Activated T-cell treated with anti-CD3 and anti-CD28 coated beads for 4 hours (primary cell): ENCODE data around the gene CHIT1.

Experiments
- DNase-seq: peaks from one replicate; pipeline ENCODE4 v3.0.0-alpha.2; 2020

Gene CHIT1

DNA sequence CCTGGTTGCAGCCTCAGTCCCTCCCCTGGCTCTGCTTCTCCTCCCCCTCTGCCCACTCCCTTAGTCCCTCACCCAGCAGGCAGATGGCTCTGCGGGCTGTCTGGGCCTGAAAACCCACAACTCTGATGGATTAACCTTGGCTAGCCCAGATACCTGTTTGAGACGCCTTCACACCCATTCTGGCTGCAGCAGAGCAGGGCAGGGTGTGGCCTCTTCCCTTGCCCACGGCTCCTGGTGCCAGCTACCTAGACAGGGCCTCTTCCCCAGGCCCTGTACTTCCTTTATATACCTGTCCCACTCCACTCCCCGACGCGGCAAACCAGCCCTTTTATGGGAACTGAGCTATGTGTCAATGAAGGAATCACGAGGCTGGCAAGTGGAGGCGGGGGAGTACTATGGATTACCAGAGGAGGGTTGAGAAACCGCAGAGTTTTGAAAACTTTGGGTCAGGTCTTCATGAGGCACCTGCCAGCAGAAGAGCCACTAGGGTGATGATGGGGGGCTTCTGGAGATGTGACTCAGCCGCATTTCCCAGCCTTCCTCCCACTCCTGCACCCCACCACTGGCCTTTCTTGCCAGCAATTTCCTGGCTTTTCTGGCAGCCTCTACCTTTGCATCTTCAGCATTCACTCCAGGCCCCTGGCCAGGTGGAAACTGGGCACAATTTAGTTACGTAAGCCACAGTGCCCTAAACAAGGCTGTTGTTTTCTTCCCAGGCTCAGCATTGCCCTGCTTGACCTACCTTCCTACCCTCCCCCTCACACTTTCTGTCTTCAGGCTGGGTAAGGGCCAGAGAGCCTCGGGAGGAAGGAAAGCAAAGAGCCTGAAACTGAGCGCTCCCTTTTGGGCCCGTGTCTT, 42.8 kb downstream of the CHIT1 start, which contains the start of gene CHI3L1:
Gene CHI3L1, minus strand, starts transcription at position 259 of the 858 bp plus-strand sequence. Its CDS starts 81 bp downstream, at position 178.
- DNase-seq = no peak

DNA sequence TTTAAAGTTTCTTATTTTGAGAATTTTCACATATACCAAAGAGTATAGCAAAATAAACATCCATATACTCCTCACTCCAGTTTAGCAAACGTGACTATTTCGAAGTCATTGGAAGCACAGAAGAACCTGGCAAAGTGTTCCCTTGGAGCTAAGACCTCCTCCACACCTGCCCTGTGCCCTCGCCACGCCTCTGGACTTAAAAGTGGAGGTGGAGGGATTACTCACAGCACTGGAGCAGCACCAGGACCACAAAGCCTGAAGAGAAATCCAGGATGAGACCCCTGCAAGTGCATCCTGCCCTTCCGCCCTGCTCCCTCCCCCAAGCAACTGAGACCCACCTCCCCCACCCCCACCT, 43.4 kb downstream of the CHIT1 start:
- no peak for DNase-seq

DNA sequence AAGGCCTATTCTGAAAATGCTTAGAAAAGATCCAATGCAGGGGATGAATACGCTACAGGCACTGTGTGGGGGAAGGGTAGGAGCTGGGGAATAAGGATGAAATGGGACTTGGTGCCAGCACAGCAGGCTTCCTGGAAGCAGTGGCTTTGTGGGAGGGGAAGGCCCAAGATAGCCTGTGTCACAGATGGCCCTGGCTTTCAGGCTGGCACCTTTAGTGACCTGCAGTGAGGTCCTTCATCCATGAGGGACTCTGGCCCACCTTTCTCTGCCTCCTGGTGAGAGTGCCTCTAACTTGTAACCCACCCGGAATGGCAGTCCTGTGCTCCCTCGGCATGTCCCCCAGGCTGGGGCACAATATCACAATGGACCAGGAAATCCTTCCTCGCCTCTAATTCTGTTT, 43.9 kb downstream of the CHIT1 start:
- no peak for DNase-seq

DNA sequence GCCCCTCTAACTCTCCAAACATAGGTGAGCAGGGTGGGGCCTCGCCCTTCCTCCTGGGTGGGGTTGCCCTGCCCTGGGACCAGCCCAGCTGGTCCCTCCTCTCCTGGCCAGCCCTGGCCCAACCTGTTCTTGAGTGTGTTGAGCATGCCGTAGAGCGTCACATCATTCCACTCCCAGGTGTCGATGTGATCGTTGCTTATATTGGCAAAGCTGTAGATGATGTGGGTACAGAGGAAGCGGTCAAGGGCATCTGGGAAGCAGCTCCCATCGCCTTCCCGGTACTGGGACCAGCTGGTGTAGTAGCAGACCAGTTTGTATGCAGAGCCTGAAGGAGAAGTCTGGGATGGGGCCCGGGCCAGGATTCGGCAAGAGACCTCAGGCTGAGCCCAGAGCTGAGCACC, 44.4 kb downstream of the CHIT1 start:
- no peak for DNase-seq

DNA sequence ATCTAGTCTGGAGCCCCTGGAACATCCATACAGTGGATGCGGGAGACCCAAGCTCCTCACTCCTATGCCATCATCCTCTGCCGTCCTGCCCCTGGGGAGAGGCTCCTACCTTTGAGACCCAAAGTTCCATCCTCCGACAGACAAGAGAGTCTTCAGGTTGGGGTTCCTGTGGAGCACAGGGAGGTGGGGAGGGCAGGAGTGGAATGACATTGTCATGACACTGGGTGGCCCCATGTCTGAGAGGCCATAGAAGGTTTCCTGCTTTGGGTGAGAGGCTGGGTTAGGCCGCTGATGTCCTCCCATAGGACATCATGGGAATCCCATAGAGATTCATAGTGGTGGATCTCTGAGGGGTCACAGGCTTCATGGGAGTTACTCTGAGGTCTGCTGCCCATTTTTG, 45.0 kb downstream of the CHIT1 start:
- no peak for DNase-seq

DNA sequence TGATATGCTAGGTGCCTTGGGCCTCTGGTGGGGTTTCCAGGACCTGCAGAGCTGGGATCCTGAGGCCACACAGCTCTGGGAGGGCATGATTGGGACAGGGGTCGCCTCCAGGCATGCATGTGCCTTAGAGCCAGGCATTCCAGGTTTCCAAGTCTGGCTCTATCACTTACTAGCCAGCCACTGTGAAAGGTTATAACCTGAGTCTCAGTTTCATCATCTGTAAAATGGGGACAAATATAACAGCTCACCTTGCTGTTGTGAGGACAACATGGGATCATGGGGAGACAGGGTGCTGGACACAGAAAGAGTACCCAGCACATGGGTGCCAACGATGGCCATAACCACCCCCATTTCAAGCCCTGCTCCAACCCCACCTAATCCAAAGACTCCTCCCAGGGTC, 45.6 kb downstream of the CHIT1 start:
- no peak for DNase-seq

DNA sequence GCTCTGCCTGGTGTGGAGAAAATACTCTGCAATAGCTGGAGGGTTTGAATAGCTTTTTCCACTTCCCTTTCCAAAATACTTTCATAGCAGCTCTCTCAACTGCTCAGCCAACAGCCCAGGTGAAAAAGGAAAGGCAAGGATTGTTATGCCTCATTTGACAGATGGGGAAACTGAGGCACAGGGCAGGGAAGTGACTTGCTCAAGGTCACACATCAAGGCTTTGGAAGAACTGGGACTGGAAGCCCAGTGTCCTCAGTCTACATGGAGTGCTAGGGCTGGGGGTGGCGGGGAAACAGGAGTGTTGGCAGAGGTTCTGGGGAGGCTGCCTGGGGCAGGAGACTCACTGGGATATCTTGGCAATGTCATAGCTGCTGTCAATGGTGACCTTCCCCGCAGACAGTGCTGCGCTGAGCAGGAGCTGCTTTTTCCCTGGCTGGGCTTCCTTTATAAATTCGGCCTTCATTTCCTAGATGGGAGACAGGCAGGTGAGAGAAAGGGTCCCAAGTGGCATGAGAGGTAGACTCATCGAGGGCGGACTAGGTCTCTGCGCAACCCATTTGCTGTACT, 47.0 kb downstream of the CHIT1 start:
- no peak for DNase-seq

DNA sequence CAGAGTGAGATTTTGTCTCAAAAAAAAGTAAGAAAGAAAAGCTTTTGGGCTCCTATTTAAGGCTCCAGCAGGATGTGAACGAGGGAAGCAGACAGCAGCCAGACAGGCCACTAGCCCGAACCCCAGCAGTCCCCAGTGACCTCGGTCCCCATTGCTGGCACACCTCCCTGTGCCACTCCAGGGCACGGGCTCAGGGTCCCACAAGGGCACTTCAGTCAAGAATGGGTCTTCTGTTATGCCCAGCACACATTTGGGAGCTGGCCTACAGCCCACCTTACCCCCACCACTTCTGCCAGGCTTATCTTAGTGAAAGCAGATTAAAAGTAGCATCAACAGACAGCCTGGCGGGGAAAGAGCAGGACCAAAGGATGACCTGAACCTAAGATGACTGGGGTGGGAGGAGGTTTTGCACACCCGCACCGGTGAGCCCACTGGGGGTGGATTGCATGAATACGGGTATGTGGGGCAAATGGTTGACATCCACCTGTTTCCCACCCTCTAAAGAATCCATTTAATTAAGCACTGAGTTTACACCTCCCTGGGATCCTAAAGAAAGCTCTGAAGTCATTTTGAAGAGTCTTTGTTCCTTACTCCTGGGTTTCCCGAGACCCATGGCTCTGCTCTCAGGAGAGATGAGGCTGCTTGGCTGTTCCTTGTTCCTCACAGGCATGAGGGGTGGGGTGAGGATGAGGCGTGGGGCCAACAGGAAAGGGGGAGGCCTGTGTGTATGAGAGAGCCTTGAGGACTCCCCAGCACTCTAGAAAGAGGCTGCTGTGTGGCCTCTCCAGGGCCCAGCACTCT, 47.7 kb downstream of the CHIT1 start:
- DNase-seq = no peak

DNA sequence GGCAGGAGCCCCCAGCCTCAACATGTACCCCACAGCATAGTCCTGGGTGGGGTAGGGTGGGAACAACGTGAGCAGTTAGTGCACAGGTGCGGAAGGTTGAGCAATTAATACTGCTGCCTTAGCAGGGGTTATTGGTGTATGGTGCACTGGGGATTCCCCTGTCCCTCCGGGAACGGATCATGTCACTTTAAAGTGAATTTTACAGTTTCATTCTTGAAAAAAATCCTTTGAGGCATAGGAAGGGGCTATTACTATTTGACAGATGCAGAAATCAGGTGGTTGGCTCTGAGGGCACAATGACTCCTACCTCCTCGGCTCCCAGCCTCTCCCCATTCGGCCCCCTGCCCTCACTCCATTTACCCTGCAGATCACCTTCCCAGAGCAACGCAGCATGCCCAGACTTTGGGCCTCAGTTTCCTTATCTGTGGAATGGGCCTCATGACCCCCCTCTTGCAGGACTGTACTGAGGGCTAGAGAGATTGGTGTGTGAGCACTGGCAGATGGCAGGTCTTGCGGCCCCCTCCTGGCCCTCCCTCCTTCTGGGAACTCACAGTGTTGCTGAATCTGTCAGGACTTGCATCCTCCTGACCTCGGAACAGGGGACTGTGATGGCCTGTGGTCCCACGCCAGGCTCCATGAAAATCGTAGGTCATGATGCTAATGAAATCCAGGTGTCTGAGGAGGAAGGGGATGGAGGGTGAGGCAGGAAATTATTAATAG, 48.7 kb downstream of the CHIT1 start:
- no peak for DNase-seq

DNA sequence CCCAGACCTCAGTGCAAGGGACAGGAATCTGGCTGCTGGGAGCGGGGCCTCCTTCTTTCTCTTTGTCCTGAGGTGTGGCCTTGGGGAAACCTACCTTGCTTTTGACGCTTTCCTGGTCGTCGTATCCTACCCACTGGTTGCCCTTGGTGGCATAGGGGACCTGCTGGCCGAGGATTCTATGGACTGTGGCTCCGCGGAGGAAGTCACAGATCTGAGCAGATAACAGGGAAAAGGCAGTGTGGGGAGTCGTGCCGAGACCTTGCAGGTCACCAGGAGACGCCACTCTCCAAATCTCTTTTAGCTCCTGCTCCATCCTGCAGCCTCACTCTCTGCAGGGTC, 49.8 kb downstream of the CHIT1 start:
- no peak for DNase-seq

DNA sequence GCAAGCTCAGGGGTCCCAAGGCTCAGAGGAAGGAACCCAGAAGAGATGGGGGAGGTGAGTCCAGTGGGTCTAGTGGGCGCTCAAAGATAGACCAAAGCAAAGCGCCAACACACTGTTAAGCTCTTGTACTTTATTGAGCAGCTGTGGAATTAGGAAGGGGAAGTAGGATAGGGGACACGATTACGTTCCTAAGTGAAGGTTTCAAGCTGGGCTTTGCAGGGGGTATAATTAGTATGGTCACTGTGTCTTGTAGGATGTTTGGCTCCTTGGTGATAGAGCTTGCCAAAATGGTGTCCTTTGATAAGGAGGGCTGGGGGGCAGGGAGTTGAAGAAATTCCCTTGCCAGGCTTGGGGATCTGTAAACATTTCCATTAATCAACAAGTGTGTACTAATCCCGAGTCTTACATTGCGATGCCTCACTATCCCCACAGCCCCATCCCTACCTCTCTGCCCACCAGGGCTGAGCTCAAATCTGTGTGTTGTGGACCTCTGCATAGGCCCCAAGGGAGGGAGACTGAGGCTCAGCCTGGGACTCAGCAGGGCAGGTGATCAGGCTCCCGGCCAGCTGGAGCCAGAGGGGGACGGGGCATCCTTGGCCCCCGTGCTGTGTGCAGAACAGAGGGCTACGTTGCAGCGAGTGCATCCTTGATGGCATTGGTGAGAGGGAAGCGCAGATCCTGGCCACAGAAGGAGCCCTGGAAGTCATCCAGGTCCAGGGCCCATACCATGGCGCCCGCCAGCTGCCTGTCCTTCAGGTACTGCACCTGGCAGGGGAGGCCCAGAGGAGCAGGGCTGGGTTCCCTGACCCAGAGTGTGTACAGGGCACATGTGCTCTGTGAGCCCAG, 50.4 kb downstream of the CHIT1 start:
- no peak for DNase-seq

DNA sequence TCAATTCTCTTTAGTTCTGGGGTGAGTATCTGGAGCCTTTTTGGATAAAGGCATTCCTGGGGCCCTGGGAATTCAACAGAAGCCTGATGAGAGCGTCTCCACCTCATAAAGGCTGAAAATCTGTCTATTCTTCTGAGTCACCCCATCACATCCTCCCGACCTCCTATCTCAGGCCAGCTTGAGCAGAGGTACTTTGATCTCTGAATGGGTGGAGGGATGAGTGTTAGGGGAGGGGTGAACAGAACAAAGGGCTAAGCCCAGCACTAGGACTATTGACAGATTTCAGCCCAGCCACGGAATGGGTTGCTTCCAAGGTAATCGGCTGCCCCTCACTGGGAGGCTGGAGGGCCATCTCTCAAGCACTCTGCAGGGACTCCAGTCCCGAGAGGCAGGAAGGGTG, 51.4 kb downstream of the CHIT1 start:
- no peak for DNase-seq

DNA sequence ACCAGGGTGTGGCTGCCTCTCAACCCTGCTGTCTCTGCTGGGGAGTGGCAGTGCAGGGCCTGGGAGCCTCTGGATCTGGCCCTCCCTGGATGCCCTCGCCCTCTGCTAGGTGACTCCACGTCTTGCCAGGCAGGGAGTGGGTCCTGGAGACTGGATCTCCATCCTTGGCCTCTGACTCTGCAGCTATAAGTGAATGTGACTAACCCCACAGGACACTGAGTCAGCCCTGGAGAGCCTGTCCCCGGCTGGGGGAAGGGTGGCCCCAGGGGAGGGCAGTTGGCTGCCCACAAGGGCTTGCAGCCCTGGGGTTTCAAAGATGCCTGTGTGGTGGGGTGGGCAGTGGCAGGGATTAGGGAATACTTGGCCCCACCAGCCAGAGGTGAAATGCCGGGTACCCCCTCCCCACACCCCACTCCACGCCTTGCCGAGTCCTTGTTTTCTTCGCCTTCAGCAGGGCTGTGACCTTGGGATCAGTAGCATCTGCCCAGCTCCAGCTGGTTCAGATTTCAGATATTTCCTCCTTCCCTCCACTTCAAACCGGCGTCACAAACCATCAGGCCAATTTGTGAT, 51.9 kb downstream of the CHIT1 start:
- DNase-seq = no peak

DNA sequence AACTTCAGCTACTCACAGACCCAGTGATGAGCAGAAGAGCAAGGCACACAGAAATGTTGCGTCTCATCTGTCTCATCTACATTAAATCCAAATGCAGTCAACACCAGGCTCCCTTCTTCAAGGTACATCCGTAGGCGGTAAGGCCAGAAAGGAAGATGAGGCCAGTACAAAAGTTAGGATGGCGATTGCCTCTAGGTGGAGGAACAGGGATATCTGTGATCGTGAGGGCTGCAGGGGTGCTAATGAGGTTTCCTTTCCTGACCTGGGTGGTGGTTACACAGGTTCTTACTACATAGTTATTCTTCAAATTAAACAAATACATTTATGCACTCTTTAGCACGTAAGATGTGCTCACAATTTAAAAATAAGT, 52.5 kb downstream of the CHIT1 start:
- no peak for DNase-seq

DNA sequence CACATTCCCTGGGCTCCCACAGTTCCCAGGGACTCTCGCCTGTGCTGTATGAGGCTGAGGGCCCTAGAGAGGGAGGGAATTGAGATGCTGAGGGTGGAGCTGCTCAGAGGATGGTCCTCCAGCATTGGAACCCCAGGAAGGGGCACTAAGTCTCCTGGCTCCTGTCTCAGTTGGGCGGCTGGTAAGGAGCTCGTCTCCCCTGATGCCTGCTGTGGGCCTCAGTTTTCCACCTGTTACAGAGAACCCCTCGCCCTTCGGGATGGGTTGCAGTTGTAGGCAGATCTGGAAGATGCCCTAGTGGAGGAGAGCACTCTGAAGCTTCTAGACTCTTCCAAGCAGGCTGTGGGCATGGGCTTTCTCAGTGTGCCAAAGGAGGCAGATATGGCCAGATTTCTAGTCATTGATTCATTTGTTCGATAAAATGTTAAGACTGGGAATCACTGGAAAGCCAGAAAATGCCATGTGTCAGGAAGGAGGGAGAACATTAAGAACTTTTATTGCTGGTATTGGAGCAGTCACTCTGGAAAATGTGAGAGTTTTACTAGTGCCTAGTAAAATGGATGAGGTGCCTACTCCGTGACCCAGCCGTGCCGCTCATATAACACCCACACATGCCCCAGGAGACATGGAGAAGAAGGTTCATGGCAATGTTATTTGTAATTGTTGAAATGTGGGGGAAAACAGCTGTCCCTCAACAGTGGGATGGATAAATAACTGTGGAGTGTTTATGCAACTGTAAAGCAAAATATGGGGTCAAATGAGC, 53.0 kb downstream of the CHIT1 start:
- no peak for DNase-seq

DNA sequence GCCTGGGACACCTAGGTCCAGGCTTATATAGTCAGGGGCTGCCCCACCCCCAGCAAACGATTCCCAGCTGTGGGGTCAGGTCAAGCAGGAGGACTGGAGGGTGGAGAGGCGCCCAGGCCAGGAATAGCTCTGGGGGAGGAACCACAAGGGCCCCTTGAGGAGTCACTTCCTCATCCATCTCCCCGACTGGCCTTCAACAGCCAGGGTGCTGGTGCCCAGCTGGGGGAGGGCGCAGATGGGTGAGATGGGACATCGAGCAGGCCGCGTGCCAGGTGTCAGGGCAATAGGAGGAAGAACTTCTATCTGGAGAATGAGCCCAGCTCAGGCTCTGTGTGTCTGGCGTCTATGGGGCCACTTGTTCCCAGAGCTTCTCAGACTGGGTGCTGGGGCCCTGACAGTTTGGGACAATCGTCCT, 53.6 kb downstream of the CHIT1 start:
- DNase-seq = no peak

DNA sequence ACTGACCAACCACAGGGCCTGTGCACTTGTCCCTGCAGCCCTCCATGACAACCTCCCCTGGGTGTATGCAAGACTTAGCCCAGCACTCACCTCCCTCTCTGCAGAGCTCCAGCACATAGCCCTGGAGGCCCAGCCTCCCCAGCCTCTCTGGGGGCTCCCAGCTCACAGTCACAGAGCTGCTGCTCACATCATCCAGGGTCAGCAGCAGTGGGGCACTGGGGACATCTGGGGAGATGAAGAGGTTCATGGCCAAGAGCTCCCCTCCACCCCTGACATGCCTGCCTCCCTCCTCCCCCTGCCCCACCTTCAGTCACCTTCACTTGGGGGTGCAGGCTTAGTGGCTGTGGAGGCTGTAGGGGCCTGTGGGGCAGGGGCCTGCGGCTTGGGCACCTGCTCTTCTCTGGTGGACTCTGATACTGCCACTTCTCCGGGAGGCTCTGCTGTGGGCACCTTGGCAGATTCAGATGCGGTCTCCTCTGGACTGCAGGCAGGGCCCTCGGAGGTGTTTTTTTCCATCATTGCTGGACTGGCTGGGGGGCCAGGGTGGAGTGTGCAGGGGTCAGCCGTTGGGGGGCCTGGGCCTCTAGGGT, 54.1 kb downstream of the CHIT1 start, which contains the start of gene MYBPH:
Gene MYBPH, minus strand, starts transcription at position 590 of the 590 bp plus-strand sequence. Its CDS starts 71 bp downstream, at position 519.
- no peak for DNase-seq

DNA sequence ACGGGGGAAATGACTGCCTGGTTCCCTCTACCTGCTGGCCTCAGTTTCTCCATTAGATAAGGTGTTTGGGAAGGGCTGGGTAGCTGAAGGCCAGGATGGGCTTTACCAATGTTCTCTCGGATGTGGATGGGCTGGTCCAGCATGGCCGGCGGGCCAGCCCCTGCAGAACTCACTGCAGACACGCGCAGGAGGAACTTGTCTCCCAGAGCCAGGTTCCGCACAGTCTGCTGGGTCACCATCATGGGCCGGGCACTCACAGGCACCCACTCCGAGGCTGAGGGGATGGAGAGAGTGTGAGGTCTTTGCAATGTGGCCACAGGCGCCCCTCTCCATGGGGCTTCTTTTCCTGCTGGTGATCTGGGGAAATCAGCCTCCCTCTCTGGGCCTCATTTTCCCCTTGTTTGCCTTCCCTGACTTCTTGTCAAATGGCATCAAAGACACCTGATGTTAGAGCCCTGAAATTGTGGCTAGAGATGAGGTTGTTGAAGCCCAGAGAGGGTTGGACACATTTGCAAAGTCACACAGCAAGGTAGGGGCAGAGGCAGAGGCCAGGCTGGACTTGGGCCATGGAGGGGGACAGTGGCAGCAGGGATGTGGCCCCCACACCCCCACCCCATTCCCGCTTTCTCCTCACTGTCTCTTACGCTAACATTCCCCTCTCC, 55.0 kb downstream of the CHIT1 start:
- DNase-seq = no peak

DNA sequence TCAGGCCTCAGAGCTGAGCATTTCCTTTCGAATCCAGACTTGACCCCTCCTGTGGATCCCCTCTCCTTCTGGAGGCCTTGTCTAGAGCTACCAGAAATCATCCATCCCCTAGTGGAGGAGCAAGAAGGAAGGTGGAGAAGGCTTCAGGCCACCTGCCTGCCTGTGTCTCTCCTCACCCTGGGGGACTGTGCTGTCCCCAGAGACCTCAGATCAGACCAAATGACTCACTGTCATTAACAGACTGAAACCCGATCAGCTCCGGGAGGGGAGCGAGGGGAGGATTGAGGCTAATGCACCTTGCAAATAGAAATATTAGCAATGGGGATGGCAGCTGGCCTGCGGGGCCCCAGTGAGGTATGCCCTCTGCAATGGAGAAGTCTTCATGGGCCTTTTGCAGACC, 55.9 kb downstream of the CHIT1 start:
- DNase-seq = no peak

DNA sequence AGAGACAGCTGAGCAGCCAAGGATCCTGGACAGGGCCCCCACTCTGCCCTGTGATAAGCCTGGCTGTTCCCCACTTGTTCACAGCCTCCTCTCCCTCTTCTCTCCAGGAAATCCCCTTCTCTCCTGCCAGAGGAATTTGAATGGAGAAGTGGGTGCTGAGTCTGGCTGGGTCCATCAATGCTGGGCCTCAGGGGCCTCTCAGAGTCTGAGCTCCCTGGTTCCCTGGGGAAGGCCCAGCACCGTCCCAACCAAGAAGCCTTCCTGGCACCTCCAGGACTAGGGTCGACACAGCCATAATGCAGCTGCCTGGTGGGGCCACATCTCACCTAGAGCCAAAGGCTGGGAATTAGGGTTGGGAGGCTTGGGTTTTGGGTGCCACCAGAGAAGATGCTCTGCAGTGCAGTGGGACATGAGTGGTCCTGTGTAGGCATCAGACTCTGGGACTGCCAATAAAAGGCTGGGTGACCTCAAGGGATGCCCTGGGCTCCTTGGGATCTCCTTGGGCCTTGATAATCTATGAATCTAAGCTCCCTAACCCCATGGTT, 56.4 kb downstream of the CHIT1 start:
- no peak for DNase-seq
